Activated B cell treated with CpG ODN at 0.5 μM for 24 hours (primary cell): ENCODE measurements around the gene LRRC4C. TPM values are rescaled to one million over a fixed set of nuclear protein-coding genes. Genes with fewer than 3 reads are reported as not detected.

ENCODE experiments used
- ATAC-seq: fragments of 200-7000 bp; cut with Tn5 transposase; one replicate; pipeline ENCODE4 v1.10.0; 2021; ENCODE audit warnings: low read depth, mild to moderate bottlenecking, moderate library complexity
- CTCF ChIA-PET: fragments of 350-600 bp; sonication (Branson Sonifier 250); formaldehyde crosslinking; loops from one replicate; lab custom pipeline; 2021; ENCODE audit warnings: antibody characterized with exemption; lab: Charles Lee
- POLR2A ChIA-PET: fragments of 350-600 bp; sonication (Branson Sonifier 250); formaldehyde crosslinking; loops from one replicate; lab custom pipeline; 2021; ENCODE audit warnings: antibody characterized with exemption; lab: Charles Lee
- DNase-seq: peaks from one replicate; pipeline ENCODE4 v3.0.0; 2022
- H3K27ac Mint-ChIP-seq: one replicate; pipeline ENCODE4 v1.8.0; 2020; ENCODE audit warnings: mixed read lengths
- H3K27me3 Mint-ChIP-seq: one replicate; pipeline ENCODE4 v1.8.0; 2021; ENCODE audit warnings: mixed read lengths
- H3K36me3 Mint-ChIP-seq: one replicate; pipeline ENCODE4 v1.8.0; 2021; ENCODE audit warnings: low read depth, mixed read lengths
- H3K4me1 Mint-ChIP-seq: one replicate; pipeline ENCODE4 v1.8.0; 2021; ENCODE audit warnings: mixed read lengths
- H3K4me3 Mint-ChIP-seq: one replicate; pipeline ENCODE4 v1.8.0; 2020; ENCODE audit warnings: mild to moderate bottlenecking, mixed read lengths
- H3K9me3 Mint-ChIP-seq: one replicate; pipeline ENCODE4 v1.8.0; 2020; ENCODE audit warnings: mixed read lengths
- CTCF ChIP-seq: fragments of 200-600 bp; IDR thresholded peaks from one replicate; pipeline ENCODE4 v1.8.0; 2022; ENCODE audit warnings: antibody characterized with exemption, mild to moderate bottlenecking
- intact Hi-C: fragments of 100-400 bp; cut with micrococcal nuclease; formaldehyde crosslinking; loops from one replicate; pipeline ENCODE4 v1.15.1; 2024
- total RNA-seq: library from RNA; stranded (reverse); gene quantifications from 2 replicates; pipeline ENCODE4 v1.2.3, GENCODE V29; 2022

LRRC4C gene
- total RNA-seq, 1 donor from 2014 or later = not detected

- Mint-ChIP-seq H3K36me3 (no peaks in the 10 kb centered on the region), H3K9me3 (no peaks in the 10 kb centered on the region), H3K27me3 (no peaks in the 10 kb centered on the region), H3K27ac (no peak overlapping the region), H3K4me1 (no peaks in the 10 kb centered on the region), H3K4me3 (no peak overlapping the region)
- TF ChIP-seq CTCF = no peak
- ATAC-seq (no peak), DNase-seq (no peak)
- CTCF ChIA-PET = no interaction called here
- intact Hi-C loops = no loop called here
- POLR2A ChIA-PET = no interaction called here
Observed at GRCh38 chr11:41283191-41283930, 176.1 kb downstream of the LRRC4C start.

- ATAC-seq = no peak
- H3K4me1 Mint-ChIP-seq = no peaks in the 10 kb centered on the region
- no peaks in the 10 kb centered on the region for H3K36me3 Mint-ChIP-seq
- H3K27me3 Mint-ChIP-seq = no peaks in the 10 kb centered on the region
- ChIA-PET POLR2A (no interaction called here), CTCF (no interaction called here)
- H3K4me3 Mint-ChIP-seq = no peak overlapping the region
- DNase-seq = no peak
- no peaks in the 10 kb centered on the region for H3K9me3 Mint-ChIP-seq
- TF ChIP-seq CTCF = no peak
- intact Hi-C loops = no loop called here
- no peak overlapping the region for H3K27ac Mint-ChIP-seq
Observed at GRCh38 chr11:41282395-41282794, 177.1 kb downstream of the LRRC4C start.

- Mint-ChIP-seq H3K27me3 (no peaks in the 10 kb centered on the region), H3K4me1 (no peaks in the 10 kb centered on the region), H3K4me3 (no peak overlapping the region), H3K9me3 (no peaks in the 10 kb centered on the region), H3K27ac (no peak overlapping the region), H3K36me3 (no peaks in the 10 kb centered on the region)
- TF ChIP-seq CTCF = no peak
- CTCF ChIA-PET = no interaction called here
- POLR2A ChIA-PET = no interaction called here
- ATAC-seq (no peak), DNase-seq (no peak)
- intact Hi-C loops = no loop called here
Observed at GRCh38 chr11:41281131-41281742, 178.2 kb downstream of the LRRC4C start.

GRCh38 chr11:41274831-41275230 lies 184.6 kb downstream of the LRRC4C start:
- ATAC-seq (no peak), DNase-seq (no peak)
- no peaks in the 10 kb centered on the region for H3K27me3 Mint-ChIP-seq
- H3K4me1 Mint-ChIP-seq = no peaks in the 10 kb centered on the region
- POLR2A ChIA-PET = no interaction called here
- TF ChIP-seq CTCF = no peak
- H3K9me3 Mint-ChIP-seq = peaks cover 8% of the 10 kb centered on the region
- CTCF ChIA-PET = no interaction called here
- intact Hi-C loops = no loop called here
- H3K36me3 Mint-ChIP-seq = no peaks in the 10 kb centered on the region
- no peak overlapping the region for H3K27ac Mint-ChIP-seq
- no peak overlapping the region for H3K4me3 Mint-ChIP-seq

- no peaks in the 10 kb centered on the region for H3K4me1 Mint-ChIP-seq
- no peak for ATAC-seq
- CTCF ChIA-PET = no interaction called here
- intact Hi-C loops = no loop called here
- POLR2A ChIA-PET = no interaction called here
- no peak overlapping the region for H3K4me3 Mint-ChIP-seq
- no peaks in the 10 kb centered on the region for H3K27me3 Mint-ChIP-seq
- no peak for TF ChIP-seq CTCF
- no peak overlapping the region for H3K27ac Mint-ChIP-seq
- no peaks in the 10 kb centered on the region for H3K36me3 Mint-ChIP-seq
- DNase-seq = no peak
- peaks cover 8% of the 10 kb centered on the region for H3K9me3 Mint-ChIP-seq
Observed at GRCh38 chr11:41273908-41274307, 185.5 kb downstream of the LRRC4C start.
